ENCODE data around the gene KLHL9. TPM values are rescaled to one million over a fixed set of nuclear protein-coding genes. Genes with fewer than 3 reads are reported as not detected.

KLHL9 gene
- total RNA-seq, 2 experiments from 2014 or later: 15.9 to 16.0 TPM

Other genes with a start within 250 kb of the KLHL9 start
- gene IFNW1, start 193.6 kb downstream of the KLHL9 start, total RNA-seq: not detected
- gene IFNA21, start 168.7 kb downstream of the KLHL9 start, total RNA-seq: not detected
- not detected for gene IFNA4, start 147.8 kb downstream of the KLHL9 start, total RNA-seq
- gene IFNA7, start 133.2 kb downstream of the KLHL9 start, total RNA-seq: not detected
- not detected for gene IFNA10, start 128.3 kb downstream of the KLHL9 start, total RNA-seq
- not detected for gene IFNA16, start 118.1 kb downstream of the KLHL9 start, total RNA-seq
- not detected for gene IFNA17, start 107.2 kb downstream of the KLHL9 start, total RNA-seq
- not detected for gene IFNA14, start 95.4 kb downstream of the KLHL9 start, total RNA-seq
- not detected for gene IFNA5, start 30.1 kb downstream of the KLHL9 start, total RNA-seq
- not detected for gene IFNA6, start 15.5 kb upstream of the KLHL9 start, total RNA-seq
- gene IFNA13, start 32.7 kb upstream of the KLHL9 start, total RNA-seq: not detected
- not detected for gene IFNA2, start 50.0 kb upstream of the KLHL9 start, total RNA-seq
- gene IFNA8, start 73.7 kb upstream of the KLHL9 start, total RNA-seq: not detected
- not detected for gene IFNA1, start 105.0 kb upstream of the KLHL9 start, total RNA-seq
- not detected for gene IFNE, start 146.9 kb upstream of the KLHL9 start, total RNA-seq